DOHH2 (cell line): Measurements from ENCODE around the gene LARGE1.

Experiments used
- EZH2phosphoT487 ChIP-seq: fragments of 200-600 bp; sonication (generic); IDR thresholded peaks from 2 replicates; pipeline ENCODE4 v1.6.1; 2017; ENCODE audit warnings: borderline replicate concordance, mild to moderate bottlenecking, antibody characterized with exemption, low read length, moderate library complexity, mixed read lengths
- TF ChIP-seq, protein P1 (sequence below): fragments of 200-600 bp; sonication (generic); IDR thresholded peaks from one replicate; pipeline ENCODE4 v1.5.1; 2014; ENCODE audit warnings: antibody characterized with exemption, mild to moderate bottlenecking, low read depth, low read length; ENCODE audit not compliant: poor library complexity, severe bottlenecking

DNA sequence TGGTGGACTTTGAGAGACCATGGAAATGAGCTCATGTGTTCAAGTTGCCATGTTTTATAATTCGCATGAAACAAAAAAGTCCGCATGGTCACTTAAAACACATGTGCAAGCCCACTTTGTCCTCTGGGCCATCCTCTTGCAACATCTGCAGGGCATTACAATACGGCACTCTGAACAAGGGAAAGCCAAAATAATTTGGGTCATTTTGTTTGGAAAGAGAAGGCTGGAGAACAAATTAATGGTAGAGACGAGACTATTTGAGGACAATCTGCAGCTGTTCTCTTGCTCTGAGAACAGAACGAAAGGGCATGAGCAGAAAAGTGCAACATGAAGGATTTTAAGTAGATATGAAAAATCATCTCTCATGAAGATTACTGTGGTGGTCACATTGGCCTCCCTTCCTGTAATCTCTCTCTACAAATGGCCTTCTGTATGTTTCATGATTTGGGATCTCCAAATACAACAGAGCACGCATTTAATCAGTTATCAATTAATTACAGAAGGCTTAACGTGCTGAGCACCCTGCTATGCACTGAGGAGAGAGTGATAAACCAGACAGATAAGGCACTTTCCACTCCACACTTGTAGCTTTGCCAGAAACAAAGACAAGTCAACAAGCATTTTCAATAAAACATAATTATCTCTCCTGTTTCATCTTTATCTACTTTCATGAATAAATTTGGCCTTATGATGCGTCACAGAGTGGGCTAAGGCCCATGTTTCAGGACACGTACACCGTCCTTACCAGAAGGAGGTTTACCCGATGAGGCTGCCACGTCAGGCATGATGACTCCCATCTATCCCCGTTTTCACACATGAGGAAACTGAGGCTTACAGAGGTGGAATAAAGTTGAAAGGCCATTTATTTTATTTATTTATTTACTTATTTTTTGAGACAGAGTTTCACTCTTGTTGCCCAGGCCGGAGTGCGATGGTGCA, 384.1 kb downstream of the LARGE1 start:
- TF ChIP-seq, protein P1, sequence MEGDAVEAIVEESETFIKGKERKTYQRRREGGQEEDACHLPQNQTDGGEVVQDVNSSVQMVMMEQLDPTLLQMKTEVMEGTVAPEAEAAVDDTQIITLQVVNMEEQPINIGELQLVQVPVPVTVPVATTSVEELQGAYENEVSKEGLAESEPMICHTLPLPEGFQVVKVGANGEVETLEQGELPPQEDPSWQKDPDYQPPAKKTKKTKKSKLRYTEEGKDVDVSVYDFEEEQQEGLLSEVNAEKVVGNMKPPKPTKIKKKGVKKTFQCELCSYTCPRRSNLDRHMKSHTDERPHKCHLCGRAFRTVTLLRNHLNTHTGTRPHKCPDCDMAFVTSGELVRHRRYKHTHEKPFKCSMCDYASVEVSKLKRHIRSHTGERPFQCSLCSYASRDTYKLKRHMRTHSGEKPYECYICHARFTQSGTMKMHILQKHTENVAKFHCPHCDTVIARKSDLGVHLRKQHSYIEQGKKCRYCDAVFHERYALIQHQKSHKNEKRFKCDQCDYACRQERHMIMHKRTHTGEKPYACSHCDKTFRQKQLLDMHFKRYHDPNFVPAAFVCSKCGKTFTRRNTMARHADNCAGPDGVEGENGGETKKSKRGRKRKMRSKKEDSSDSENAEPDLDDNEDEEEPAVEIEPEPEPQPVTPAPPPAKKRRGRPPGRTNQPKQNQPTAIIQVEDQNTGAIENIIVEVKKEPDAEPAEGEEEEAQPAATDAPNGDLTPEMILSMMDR: no peak
- no peak for TF ChIP-seq EZH2phosphoT487
